ENCODE measurements around the gene IARS1. TPM values are rescaled to one million over a fixed set of nuclear protein-coding genes. Genes with fewer than 3 reads are reported as not detected.

The IARS1 gene
- total and polyA plus RNA-seq, 4 donors, result 21.6 to 120 (median 82.0) TPM

GRCh38 chr9:92300936-92301335 lies 7.4 kb upstream of the IARS1 start:
- Histone ChIP-seq H3K27me3 (ENCODE audit: control insufficient read depth in 3 of 3, insufficient read depth in 3 of 3, low read length in 2 of 3) (no peaks in the 10 kb centered on the region), H3K36me3 (ENCODE audit: control insufficient read depth in 4 of 4, insufficient read depth in 4 of 4, low read length in 4 of 4) (peaks cover 13 to 53% (median 29%) of the 10 kb centered on the region in 4 donors), H3K4me1 (ENCODE audit: control insufficient read depth in 5 of 5, insufficient read depth in 5 of 5, low read length in 5 of 5) (no peaks in the 10 kb centered on the region), H3K9me3 (ENCODE audit: control insufficient read depth in 4 of 4, insufficient read depth in 3 of 4, low read length in 3 of 4) (no peaks in the 10 kb centered on the region), H3K4me3 (no peak overlapping the region), H3K27ac (ENCODE audit: low read depth in 1 of 2, low read length in 1 of 2) (no peak overlapping the region), H3K9ac (ENCODE audit: insufficient read depth in 1 of 2, low read length in 2 of 2) (no peak overlapping the region)
- no peak for TF ChIP-seq CTCF (IDR thresholded peaks at IDR 0.05; ENCODE audit: control extremely low read depth, extremely low read depth)
- ATAC-seq (ENCODE audit: insufficient read depth, low FRiP score) (no peak), DNase-seq (no peak)
- WGBS, 2 donors, result 69 to 86% methylated on average over 1 of the region's 1 CpG

GRCh38 chr9:92299116-92299515 lies 5.6 kb upstream of the IARS1 start:
- Histone ChIP-seq H3K9me3 (ENCODE audit: control insufficient read depth in 4 of 4, insufficient read depth in 3 of 4, low read length in 3 of 4) (no peaks in the 10 kb centered on the region), H3K27me3 (ENCODE audit: control insufficient read depth in 3 of 3, insufficient read depth in 3 of 3, low read length in 2 of 3) (no peaks in the 10 kb centered on the region), H3K4me3 (no peak overlapping the region), H3K27ac (ENCODE audit: low read depth in 1 of 2, low read length in 1 of 2) (no peak overlapping the region), H3K9ac (ENCODE audit: insufficient read depth in 1 of 2, low read length in 2 of 2) (no peak overlapping the region), H3K36me3 (ENCODE audit: control insufficient read depth in 4 of 4, insufficient read depth in 4 of 4, low read length in 4 of 4) (peaks cover 9 to 45% (median 21%) of the 10 kb centered on the region in 4 donors), H3K4me1 (ENCODE audit: control insufficient read depth in 5 of 5, insufficient read depth in 5 of 5, low read length in 5 of 5) (peaks cover 0 to 9% (median 3%) of the 10 kb centered on the region in 5 donors)
- 87 to 95% methylated on average over 1 of the region's 1 CpG for WGBS, 2 donors
- no peak for DNase-seq
- ATAC-seq (ENCODE audit: insufficient read depth, low FRiP score), result no peak
- TF ChIP-seq CTCF (IDR thresholded peaks at IDR 0.05; ENCODE audit: control extremely low read depth, extremely low read depth), result no peak

- no peak for ATAC-seq (ENCODE audit: insufficient read depth, low FRiP score)
- H3K27me3 ChIP-seq (ENCODE audit: control insufficient read depth in 3 of 3, insufficient read depth in 3 of 3, low read length in 2 of 3), result no peaks in the 10 kb centered on the region
- peaks cover 7 to 38% (median 18%) of the 10 kb centered on the region in 4 donors for H3K36me3 ChIP-seq (ENCODE audit: control insufficient read depth in 4 of 4, insufficient read depth in 4 of 4, low read length in 4 of 4)
- no peak overlapping the region for H3K4me3 ChIP-seq
- no peak overlapping the region for H3K27ac ChIP-seq (ENCODE audit: low read depth in 1 of 2, low read length in 1 of 2)
- no peak for TF ChIP-seq CTCF (IDR thresholded peaks at IDR 0.05; ENCODE audit: control extremely low read depth, extremely low read depth)
- peaks cover 0 to 10% (median 3%) of the 10 kb centered on the region in 5 donors for H3K4me1 ChIP-seq (ENCODE audit: control insufficient read depth in 5 of 5, insufficient read depth in 5 of 5, low read length in 5 of 5)
- no peak overlapping the region for H3K9ac ChIP-seq (ENCODE audit: insufficient read depth in 1 of 2, low read length in 2 of 2)
- DNase-seq, result no peak
- H3K9me3 ChIP-seq (ENCODE audit: control insufficient read depth in 4 of 4, insufficient read depth in 3 of 4, low read length in 3 of 4), result no peaks in the 10 kb centered on the region
- 86 to 91% methylated on average over 3 of the region's 3 CpGs for WGBS, 2 donors
Observed at GRCh38 chr9:92298036-92298435, 4.5 kb upstream of the IARS1 start.

- no peaks in the 10 kb centered on the region for H3K27me3 ChIP-seq (ENCODE audit: control insufficient read depth in 3 of 3, insufficient read depth in 3 of 3, low read length in 2 of 3)
- H3K9me3 ChIP-seq (ENCODE audit: control insufficient read depth in 4 of 4, insufficient read depth in 3 of 4, low read length in 3 of 4), result no peaks in the 10 kb centered on the region
- peaks cover 7 to 33% (median 15%) of the 10 kb centered on the region in 4 donors for H3K36me3 ChIP-seq (ENCODE audit: control insufficient read depth in 4 of 4, insufficient read depth in 4 of 4, low read length in 4 of 4)
- DNase-seq (no peak), ATAC-seq (ENCODE audit: insufficient read depth, low FRiP score) (no peak)
- WGBS, 2 donors, result 81 to 87% methylated on average over 3 of the region's 3 CpGs
- H3K9ac ChIP-seq (ENCODE audit: insufficient read depth in 1 of 2, low read length in 2 of 2), result no peak overlapping the region
- no peak overlapping the region for H3K4me3 ChIP-seq
- H3K27ac ChIP-seq (ENCODE audit: low read depth in 1 of 2, low read length in 1 of 2), result no peak overlapping the region
- TF ChIP-seq CTCF (IDR thresholded peaks at IDR 0.05; ENCODE audit: control extremely low read depth, extremely low read depth), result no peak
- H3K4me1 ChIP-seq (ENCODE audit: control insufficient read depth in 5 of 5, insufficient read depth in 5 of 5, low read length in 5 of 5), result peaks cover under 1 to 15% (median 4%) of the 10 kb centered on the region in 5 donors
Observed at GRCh38 chr9:92297611-92298010, 4.1 kb upstream of the IARS1 start.
